Immature natural killer cell (primary cell): ENCODE results near the gene TANC1. TPM values are rescaled to one million over a fixed set of nuclear protein-coding genes. Genes with fewer than 3 reads are reported as not detected.

Experiments used
- DNase-seq, 3 donors: peaks; one replicate each; pipeline ENCODE4 v3.0.0; 2022; ENCODE audit warnings: mixed read lengths in 1 of 3
- H3K27ac Mint-ChIP-seq, 6 donors: one replicate each; pipeline ENCODE4 v1.8.0; 2020; ENCODE audit warnings: mixed read lengths in 6 of 6, mild to moderate bottlenecking in 5 of 6, inconsistent platforms in 4 of 6, moderate library complexity in 3 of 6
- H3K27me3 Mint-ChIP-seq, 3 donors: one replicate each; pipeline ENCODE4 v1.8.0; 2020 to 2021; ENCODE audit warnings: low read depth in 3 of 3, mild to moderate bottlenecking in 3 of 3, mixed read lengths in 3 of 3, moderate library complexity in 3 of 3, inconsistent platforms in 1 of 3
- H3K36me3 Mint-ChIP-seq, 3 donors: one replicate each; pipeline ENCODE4 v1.8.0; 2020; ENCODE audit warnings: mixed read lengths in 3 of 3, inconsistent platforms in 2 of 3, mild to moderate bottlenecking in 2 of 3
- H3K4me1 Mint-ChIP-seq, 2 donors: one replicate each; pipeline ENCODE4 v1.8.0; 2020; ENCODE audit warnings: inconsistent platforms in 2 of 2, mild to moderate bottlenecking in 2 of 2, mixed read lengths in 2 of 2, moderate library complexity in 1 of 2
- H3K4me3 Mint-ChIP-seq, 5 donors: one replicate each; pipeline ENCODE4 v1.8.0; 2020; ENCODE audit warnings: mild to moderate bottlenecking in 5 of 5, mixed read lengths in 5 of 5, inconsistent platforms in 3 of 5, moderate library complexity in 3 of 5
- H3K9me3 Mint-ChIP-seq, 6 donors: one replicate each; pipeline ENCODE4 v1.8.0; 2020; ENCODE audit warnings: mild to moderate bottlenecking in 6 of 6, mixed read lengths in 6 of 6, inconsistent platforms in 4 of 6, moderate library complexity in 3 of 6
- polyA plus RNA-seq, 3 donors: library from polyadenylated mRNA; unstranded; fragments of 300-500 nt; fragmentation: Illumina TruSeq; gene quantifications; one replicate each; pipeline ENCODE4 v1.2.3, GENCODE V29; 2021

The TANC1 gene
- polyA plus RNA-seq, 3 donors from 2014 or later: 0.41 to 0.46 TPM; not detected in 1

- DNase-seq: no peak
- Mint-ChIP-seq H3K4me1 (peaks cover 13 to 15% of the 10 kb centered on the region in 2 donors), H3K27me3 (peaks cover 2 to 8% (median 4%) of the 10 kb centered on the region in 3 donors), H3K36me3 (no peaks in the 10 kb centered on the region), H3K4me3 (no peak overlapping the region), H3K9me3 (peaks cover 0 to 2% (median 0%) of the 10 kb centered on the region in 6 donors), H3K27ac (no peak overlapping the region)
These were observed 251.1 kb downstream of the TANC1 start for GRCh38 chr2:159219394-159219998.

- Mint-ChIP-seq H3K36me3 (no peaks in the 10 kb centered on the region), H3K9me3 (no peaks in the 10 kb centered on the region), H3K4me3 (peak overlapping the region; percentile 66 to 82 (median 76)), H3K27me3 (peaks cover 0 to 8% (median 1%) of the 10 kb centered on the region in 3 donors), H3K4me1 (peaks cover 59 to 63% of the 10 kb centered on the region in 2 donors), H3K27ac (peak overlapping the region in 5 of 6 donors; percentile 22 to 80 (median 52))
- DNase-seq: no peak
These were observed 255.8 kb downstream of the TANC1 start for GRCh38 chr2:159224061-159224813.

GRCh38 chr2:159225025-159226016 lies 256.9 kb downstream of the TANC1 start:
- Mint-ChIP-seq H3K4me1 (peaks cover 67 to 71% of the 10 kb centered on the region in 2 donors), H3K27ac (peak overlapping the region; percentile 66 to 83 (median 78)), H3K4me3 (peak overlapping the region; percentile 66 to 82 (median 76))

GRCh38 chr2:159226059-159226461 lies 257.6 kb downstream of the TANC1 start:
- peaks cover 0 to 8% (median 3%) of the 10 kb centered on the region in 3 donors for H3K27me3 Mint-ChIP-seq
- no peaks in the 10 kb centered on the region for H3K9me3 Mint-ChIP-seq
- H3K4me1 Mint-ChIP-seq: peaks cover 67 to 74% of the 10 kb centered on the region in 2 donors
- peak; percentile 68 to 69 (median 68) for DNase-seq
- H3K36me3 Mint-ChIP-seq: peaks cover 3 to 18% (median 8%) of the 10 kb centered on the region in 3 donors
- peak overlapping the region; percentile 66 to 83 (median 74) for H3K27ac Mint-ChIP-seq
- peak overlapping the region; percentile 66 to 82 (median 76) for H3K4me3 Mint-ChIP-seq

More at GRCh38 chr2:159225025-159226016, 256.9 kb downstream of the TANC1 start:
- peaks cover 2 to 10% (median 3%) of the 10 kb centered on the region in 3 donors for H3K36me3 Mint-ChIP-seq
- H3K27me3 Mint-ChIP-seq: peaks cover 0 to 8% (median 1%) of the 10 kb centered on the region in 3 donors
- no peaks in the 10 kb centered on the region for H3K9me3 Mint-ChIP-seq
- DNase-seq: no peak

GRCh38 chr2:159226608-159227385 lies 258.4 kb downstream of the TANC1 start:
- no peaks in the 10 kb centered on the region for H3K9me3 Mint-ChIP-seq
- peak overlapping the region; percentile 12 to 88 (median 76) for H3K27ac Mint-ChIP-seq
- DNase-seq: no peak
- H3K4me3 Mint-ChIP-seq: peak overlapping the region; percentile 29 to 82 (median 77)
- peaks cover 67 to 74% of the 10 kb centered on the region in 2 donors for H3K4me1 Mint-ChIP-seq
- peaks cover 3 to 20% (median 11%) of the 10 kb centered on the region in 3 donors for H3K36me3 Mint-ChIP-seq
- peaks cover 0 to 8% (median 3%) of the 10 kb centered on the region in 3 donors for H3K27me3 Mint-ChIP-seq

GRCh38 chr2:159227467-159227866 lies 259.0 kb downstream of the TANC1 start:
- Mint-ChIP-seq H3K4me3 (peak overlapping the region; percentile 29 to 82 (median 77)), H3K36me3 (peaks cover 3 to 22% (median 15%) of the 10 kb centered on the region in 3 donors), H3K27me3 (peaks cover 0 to 4% (median 3%) of the 10 kb centered on the region in 3 donors), H3K4me1 (peaks cover 67 to 74% of the 10 kb centered on the region in 2 donors), H3K9me3 (no peaks in the 10 kb centered on the region), H3K27ac (peak overlapping the region; percentile 56 to 88 (median 77))
- peak; percentile 63 to 68 (median 65) for DNase-seq

GRCh38 chr2:159228081-159228581 lies 259.7 kb downstream of the TANC1 start:
- peak overlapping the region in 3 of 6 donors; percentile 22 to 80 (median 66) for H3K27ac Mint-ChIP-seq
- DNase-seq: no peak
- peaks cover 67 to 72% of the 10 kb centered on the region in 2 donors for H3K4me1 Mint-ChIP-seq
- H3K27me3 Mint-ChIP-seq: peaks cover 0 to 4% (median 3%) of the 10 kb centered on the region in 3 donors
- H3K9me3 Mint-ChIP-seq: no peaks in the 10 kb centered on the region
- peaks cover 7 to 29% (median 18%) of the 10 kb centered on the region in 3 donors for H3K36me3 Mint-ChIP-seq
- peak overlapping the region in 4 of 5 donors; percentile 9 to 82 (median 73) for H3K4me3 Mint-ChIP-seq

- Mint-ChIP-seq H3K27me3 (peaks cover 0 to 6% (median 3%) of the 10 kb centered on the region in 3 donors), H3K36me3 (peaks cover 8 to 34% (median 24%) of the 10 kb centered on the region in 3 donors), H3K4me1 (peaks cover 54 to 58% of the 10 kb centered on the region in 2 donors), H3K27ac (peak overlapping the region in 3 of 6 donors; percentile 20 to 28 (median 24)), H3K9me3 (no peaks in the 10 kb centered on the region), H3K4me3 (peak overlapping the region in 1 of 5 donors; percentile 13)
- DNase-seq: no peak
These were observed 261.2 kb downstream of the TANC1 start for GRCh38 chr2:159229476-159230144.

GRCh38 chr2:159230145-159230877 lies 261.9 kb downstream of the TANC1 start:
- Mint-ChIP-seq H3K9me3 (no peaks in the 10 kb centered on the region), H3K27ac (no peak overlapping the region), H3K4me1 (peaks cover 47 to 51% of the 10 kb centered on the region in 2 donors), H3K4me3 (no peak overlapping the region), H3K36me3 (peaks cover 8 to 39% (median 28%) of the 10 kb centered on the region in 3 donors), H3K27me3 (peaks cover 0 to 6% (median 2%) of the 10 kb centered on the region in 3 donors)
- no peak for DNase-seq

- H3K27ac Mint-ChIP-seq: no peak overlapping the region
- H3K9me3 Mint-ChIP-seq: no peaks in the 10 kb centered on the region
- peaks cover 12 to 50% (median 42%) of the 10 kb centered on the region in 3 donors for H3K36me3 Mint-ChIP-seq
- H3K4me3 Mint-ChIP-seq: no peak overlapping the region
- H3K27me3 Mint-ChIP-seq: peaks cover 0 to 5% (median 5%) of the 10 kb centered on the region in 3 donors
- peaks cover 25 to 28% of the 10 kb centered on the region in 2 donors for H3K4me1 Mint-ChIP-seq
- no peak for DNase-seq
These were observed 264.2 kb downstream of the TANC1 start for GRCh38 chr2:159232456-159233170.

GRCh38 chr2:159234868-159235267 lies 266.4 kb downstream of the TANC1 start:
- DNase-seq: no peak
- Mint-ChIP-seq H3K27ac (no peak overlapping the region), H3K9me3 (no peaks in the 10 kb centered on the region), H3K4me3 (no peak overlapping the region), H3K4me1 (peaks cover 2 to 5% of the 10 kb centered on the region in 2 donors), H3K36me3 (peaks cover 17 to 61% (median 53%) of the 10 kb centered on the region in 3 donors), H3K27me3 (peaks cover 2 to 5% (median 2%) of the 10 kb centered on the region in 3 donors)
